Keratinocyte (primary cell): ENCODE measurements around the gene ZNF567.

Source experiments
- EZH2 ChIP-seq: IDR thresholded peaks from one replicate; pipeline ENCODE4 v1.6.1; 2012; ENCODE audit warnings: inconsistent platforms, mild to moderate bottlenecking, low read length, moderate library complexity
- TF ChIP-seq, protein P1 (sequence below), 3 experiments: IDR thresholded peaks in 1 of 3; conservative IDR thresholded peaks in 1 of 3; optimal IDR thresholded peaks in 1 of 3; 2 replicates in 2 of 3; 3 replicates in 1 of 3; pipeline versions ENCODE3 to v1.5.1; 2011; ENCODE audit warnings: low read length in 3 of 3, mild to moderate bottlenecking in 3 of 3, moderate library complexity in 2 of 3, control low read depth in 1 of 3, inconsistent platforms in 1 of 3; ENCODE audit not compliant: insufficient read depth in 2 of 3; ENCODE audit errors: extremely low read depth in 1 of 3

- TF ChIP-seq, protein P1, sequence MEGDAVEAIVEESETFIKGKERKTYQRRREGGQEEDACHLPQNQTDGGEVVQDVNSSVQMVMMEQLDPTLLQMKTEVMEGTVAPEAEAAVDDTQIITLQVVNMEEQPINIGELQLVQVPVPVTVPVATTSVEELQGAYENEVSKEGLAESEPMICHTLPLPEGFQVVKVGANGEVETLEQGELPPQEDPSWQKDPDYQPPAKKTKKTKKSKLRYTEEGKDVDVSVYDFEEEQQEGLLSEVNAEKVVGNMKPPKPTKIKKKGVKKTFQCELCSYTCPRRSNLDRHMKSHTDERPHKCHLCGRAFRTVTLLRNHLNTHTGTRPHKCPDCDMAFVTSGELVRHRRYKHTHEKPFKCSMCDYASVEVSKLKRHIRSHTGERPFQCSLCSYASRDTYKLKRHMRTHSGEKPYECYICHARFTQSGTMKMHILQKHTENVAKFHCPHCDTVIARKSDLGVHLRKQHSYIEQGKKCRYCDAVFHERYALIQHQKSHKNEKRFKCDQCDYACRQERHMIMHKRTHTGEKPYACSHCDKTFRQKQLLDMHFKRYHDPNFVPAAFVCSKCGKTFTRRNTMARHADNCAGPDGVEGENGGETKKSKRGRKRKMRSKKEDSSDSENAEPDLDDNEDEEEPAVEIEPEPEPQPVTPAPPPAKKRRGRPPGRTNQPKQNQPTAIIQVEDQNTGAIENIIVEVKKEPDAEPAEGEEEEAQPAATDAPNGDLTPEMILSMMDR (optimal IDR thresholded peaks at IDR 0.05 in 1 of 3, IDR thresholded peaks at IDR 0.05 in 1 of 3, conservative IDR thresholded peaks at IDR 0.05 in 1 of 3; ENCODE audit: extremely low read depth in 1 of 3, insufficient read depth in 2 of 3, low read length in 3 of 3), result no peak
- TF ChIP-seq EZH2, result no peak
Measured at GRCh38 chr19:36750066-36750691, 62.8 kb downstream of the ZNF567 start.
